Liver (tissue), 9 donors: ENCODE results near the gene TCP1. TPM values are rescaled to one million over a fixed set of nuclear protein-coding genes. Genes with fewer than 3 reads are reported as not detected.
"Not testable (repeated sequence)": the region's sequence is repeated elsewhere in the genome, so short reads cannot be mapped to it uniquely, and the experiment has no call there.

Experiments used
- DNase-seq: peaks from one replicate; pipeline ENCODE4 v3.0.0-alpha.2; 2017; ENCODE audit warnings: low spot score
- H3K27ac ChIP-seq, 2 donors: one replicate each; pipeline ENCODE4 v1.7.0; 2013; ENCODE audit warnings: inconsistent platforms in 2 of 2, low read length in 2 of 2, control low read depth in 1 of 2, low read depth in 1 of 2, mild to moderate bottlenecking in 1 of 2
- H3K27me3 ChIP-seq, 4 donors: one replicate each; pipeline versions ENCODE4 v1.6.1 to v1.7.0; 2013; ENCODE audit warnings: low read length in 3 of 4, inconsistent platforms in 1 of 4, mild to moderate bottlenecking in 1 of 4, moderate library complexity in 1 of 4; ENCODE audit not compliant: control insufficient read depth in 4 of 4, insufficient read depth in 4 of 4
- H3K36me3 ChIP-seq, 4 donors: one replicate each; pipeline versions ENCODE4 v1.6.1 to v1.7.0; 2013; ENCODE audit warnings: low read length in 3 of 4, mild to moderate bottlenecking in 3 of 4, low read depth in 1 of 4, moderate library complexity in 1 of 4; ENCODE audit not compliant: control insufficient read depth in 4 of 4, insufficient read depth in 3 of 4
- H3K4me1 ChIP-seq, 4 donors: one replicate each; pipeline versions ENCODE4 v1.6.1 to v1.7.0; 2013; ENCODE audit warnings: low read length in 3 of 4, mild to moderate bottlenecking in 3 of 4, moderate library complexity in 1 of 4; ENCODE audit not compliant: control insufficient read depth in 4 of 4, insufficient read depth in 4 of 4
- H3K4me3 ChIP-seq, 3 donors: one replicate each; pipeline versions ENCODE4 v1.6.1 to v1.7.0; 2013; ENCODE audit warnings: low read length in 3 of 3, control low read depth in 1 of 3, low read depth in 1 of 3, mild to moderate bottlenecking in 1 of 3
- H3K9ac ChIP-seq, 2 donors: one replicate each; pipeline ENCODE4 v1.7.0; 2013; ENCODE audit warnings: low read length in 2 of 2, mild to moderate bottlenecking in 2 of 2, moderate library complexity in 2 of 2, control low read depth in 1 of 2, low read depth in 1 of 2
- H3K9me3 ChIP-seq, 4 donors: one replicate each; pipeline versions ENCODE4 v1.6.1 to v1.7.0; 2013; ENCODE audit warnings: low read length in 3 of 4; ENCODE audit not compliant: control insufficient read depth in 4 of 4
- EGR1 ChIP-seq, 2 donors: IDR thresholded peaks; 2 replicates each; pipeline ENCODE4 v1.6.1; 2016 to 2018; ENCODE audit warnings: antibody characterized with exemption in 2 of 2, low read depth in 2 of 2
- FOXA1 ChIP-seq: IDR thresholded peaks from 2 replicates; pipeline ENCODE4 v1.6.1; 2016; ENCODE audit warnings: antibody characterized with exemption
- FOXA2 ChIP-seq: IDR thresholded peaks from 2 replicates; pipeline ENCODE4 v1.6.1; 2016; ENCODE audit warnings: antibody characterized with exemption
- GABPA ChIP-seq, 2 donors: IDR thresholded peaks in 1 of 2; conservative IDR thresholded peaks in 1 of 2; 2 replicates each; pipeline ENCODE4 v1.6.1; 2016; ENCODE audit warnings: antibody characterized with exemption in 2 of 2, mild to moderate bottlenecking in 1 of 2, moderate library complexity in 1 of 2
- HNF4A ChIP-seq, 2 donors: conservative IDR thresholded peaks; 2 replicates each; pipeline ENCODE4 v1.6.1; 2016; ENCODE audit warnings: antibody characterized with exemption in 2 of 2, mild to moderate bottlenecking in 2 of 2
- HNF4G ChIP-seq: IDR thresholded peaks from 2 replicates; pipeline ENCODE4 v1.6.1; 2016; ENCODE audit warnings: antibody characterized with exemption
- JUND ChIP-seq, 2 donors: IDR thresholded peaks; 2 replicates each; pipeline ENCODE4 v1.6.1; 2016; ENCODE audit warnings: antibody characterized with exemption in 2 of 2
- NR2F2 ChIP-seq: IDR thresholded peaks from 2 replicates; pipeline ENCODE4 v1.6.1; 2016; ENCODE audit warnings: antibody characterized with exemption
- RXRA ChIP-seq, 2 donors: IDR thresholded peaks; 2 replicates each; pipeline ENCODE4 v1.6.1; 2017 to 2018; ENCODE audit warnings: antibody characterized with exemption in 2 of 2, mild to moderate bottlenecking in 1 of 2
- SP1 ChIP-seq: IDR thresholded peaks from 2 replicates; pipeline ENCODE4 v1.6.1; 2018; ENCODE audit warnings: antibody characterized with exemption, mild to moderate bottlenecking
- TAF1 ChIP-seq: conservative IDR thresholded peaks from 2 replicates; pipeline ENCODE4 v1.6.1; 2016; ENCODE audit warnings: antibody characterized with exemption, mild to moderate bottlenecking
- YY1 ChIP-seq: IDR thresholded peaks from 2 replicates; pipeline ENCODE4 v1.6.1; 2016; ENCODE audit warnings: antibody characterized with exemption, mild to moderate bottlenecking
- WGBS: extraction: QIAGEN DNeasy Blood & Tissue Kit; methylation state at CpG from one replicate; pipeline ENCODE4 v1.1.7; 2013; 5-methylcytosine and 5-hydroxymethylcytosine counted together
- polyA plus RNA-seq, 2 donors: library from polyadenylated mRNA; stranded (reverse) in 1 of 2; unstranded in 1 of 2; fragments of 200-250 nt in 1 of 2; fragments of >200 nt in 1 of 2; fragmentation: Nextera tagmentation in 1 of 2; extraction: Ambion mirVana in 1 of 2; gene quantifications; one replicate each; pipeline versions ENCODE4 v1.2.1 to v1.2.3, GENCODE V29; 2013 to 2015
- total RNA-seq, 2 donors: library from RNA; depleted of rRNA; stranded (reverse); fragments of >200 nt; gene quantifications; one replicate each; pipeline ENCODE4 v1.2.3, GENCODE V29; 2014
- TF ChIP-seq, protein P1 (sequence below): IDR thresholded peaks from 2 replicates; pipeline ENCODE4 v1.6.1; 2016; ENCODE audit warnings: antibody characterized with exemption
- TF ChIP-seq, protein P2 (sequence below): fragments of 150-350 bp; IDR thresholded peaks from 2 replicates; pipeline ENCODE4 v1.5.1; 2017; ENCODE audit warnings: improper control_type of control experiment, low read depth, low read length; ENCODE audit not compliant: missing input control
- TF ChIP-seq, protein P3 (sequence below): IDR thresholded peaks from 2 replicates; pipeline ENCODE4 v1.6.1; 2016; ENCODE audit warnings: antibody characterized with exemption
- TF ChIP-seq, protein P4 (sequence below): IDR thresholded peaks from 2 replicates; pipeline ENCODE4 v1.6.1; 2016; ENCODE audit warnings: antibody characterized with exemption, mild to moderate bottlenecking
- TF ChIP-seq, protein P5 (sequence below): IDR thresholded peaks from 2 replicates; pipeline ENCODE4 v1.6.1; 2016; ENCODE audit warnings: antibody characterized with exemption
- donor health status: healthy.
- donor health status: healthy.
- donor health status: healthy.
- donor health status: healthy.
- donor health status: healthy.

Gene TCP1
- total and polyA plus RNA-seq, 4 donors: 59.5 to 155 (median 94.3) TPM

DNA sequence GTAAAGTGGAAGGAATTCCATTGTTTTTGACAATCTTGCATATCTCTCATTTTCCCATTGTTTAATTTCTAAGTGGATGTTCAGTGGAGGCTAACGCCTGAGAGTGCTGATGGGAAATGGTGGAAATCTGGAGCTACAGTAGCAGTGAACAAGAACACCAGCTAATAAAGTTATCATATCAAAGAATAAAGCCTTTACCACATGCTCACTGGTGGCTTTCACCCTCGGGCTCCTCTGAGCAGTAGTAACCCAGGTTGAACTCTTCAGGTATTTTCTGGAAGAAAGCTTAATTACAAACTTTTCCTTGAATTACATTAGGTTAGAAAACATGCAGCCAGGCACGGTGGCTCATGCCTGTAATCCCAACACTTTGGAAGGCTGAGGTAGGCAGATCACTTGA, 38.0 kb downstream of the TCP1 start:
- TF ChIP-seq RXRA (IDR thresholded peaks at IDR 0.05): no peak
- TF ChIP-seq, protein P1, sequence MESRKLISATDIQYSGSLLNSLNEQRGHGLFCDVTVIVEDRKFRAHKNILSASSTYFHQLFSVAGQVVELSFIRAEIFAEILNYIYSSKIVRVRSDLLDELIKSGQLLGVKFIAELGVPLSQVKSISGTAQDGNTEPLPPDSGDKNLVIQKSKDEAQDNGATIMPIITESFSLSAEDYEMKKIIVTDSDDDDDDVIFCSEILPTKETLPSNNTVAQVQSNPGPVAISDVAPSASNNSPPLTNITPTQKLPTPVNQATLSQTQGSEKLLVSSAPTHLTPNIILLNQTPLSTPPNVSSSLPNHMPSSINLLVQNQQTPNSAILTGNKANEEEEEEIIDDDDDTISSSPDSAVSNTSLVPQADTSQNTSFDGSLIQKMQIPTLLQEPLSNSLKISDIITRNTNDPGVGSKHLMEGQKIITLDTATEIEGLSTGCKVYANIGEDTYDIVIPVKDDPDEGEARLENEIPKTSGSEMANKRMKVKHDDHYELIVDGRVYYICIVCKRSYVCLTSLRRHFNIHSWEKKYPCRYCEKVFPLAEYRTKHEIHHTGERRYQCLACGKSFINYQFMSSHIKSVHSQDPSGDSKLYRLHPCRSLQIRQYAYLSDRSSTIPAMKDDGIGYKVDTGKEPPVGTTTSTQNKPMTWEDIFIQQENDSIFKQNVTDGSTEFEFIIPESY: no peak
- TF ChIP-seq, protein P2, sequence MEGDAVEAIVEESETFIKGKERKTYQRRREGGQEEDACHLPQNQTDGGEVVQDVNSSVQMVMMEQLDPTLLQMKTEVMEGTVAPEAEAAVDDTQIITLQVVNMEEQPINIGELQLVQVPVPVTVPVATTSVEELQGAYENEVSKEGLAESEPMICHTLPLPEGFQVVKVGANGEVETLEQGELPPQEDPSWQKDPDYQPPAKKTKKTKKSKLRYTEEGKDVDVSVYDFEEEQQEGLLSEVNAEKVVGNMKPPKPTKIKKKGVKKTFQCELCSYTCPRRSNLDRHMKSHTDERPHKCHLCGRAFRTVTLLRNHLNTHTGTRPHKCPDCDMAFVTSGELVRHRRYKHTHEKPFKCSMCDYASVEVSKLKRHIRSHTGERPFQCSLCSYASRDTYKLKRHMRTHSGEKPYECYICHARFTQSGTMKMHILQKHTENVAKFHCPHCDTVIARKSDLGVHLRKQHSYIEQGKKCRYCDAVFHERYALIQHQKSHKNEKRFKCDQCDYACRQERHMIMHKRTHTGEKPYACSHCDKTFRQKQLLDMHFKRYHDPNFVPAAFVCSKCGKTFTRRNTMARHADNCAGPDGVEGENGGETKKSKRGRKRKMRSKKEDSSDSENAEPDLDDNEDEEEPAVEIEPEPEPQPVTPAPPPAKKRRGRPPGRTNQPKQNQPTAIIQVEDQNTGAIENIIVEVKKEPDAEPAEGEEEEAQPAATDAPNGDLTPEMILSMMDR: no peak
- TF ChIP-seq NR2F2: no peak
- no peak for TF ChIP-seq HNF4A (conservative IDR thresholded peaks at IDR 0.05)
- TF ChIP-seq, protein P3, sequence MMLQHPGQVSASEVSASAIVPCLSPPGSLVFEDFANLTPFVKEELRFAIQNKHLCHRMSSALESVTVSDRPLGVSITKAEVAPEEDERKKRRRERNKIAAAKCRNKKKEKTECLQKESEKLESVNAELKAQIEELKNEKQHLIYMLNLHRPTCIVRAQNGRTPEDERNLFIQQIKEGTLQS: no peak
- no peak for TF ChIP-seq FOXA1
- TF ChIP-seq FOXA2: no peak
- no peak for TF ChIP-seq YY1
- TF ChIP-seq, protein P4, sequence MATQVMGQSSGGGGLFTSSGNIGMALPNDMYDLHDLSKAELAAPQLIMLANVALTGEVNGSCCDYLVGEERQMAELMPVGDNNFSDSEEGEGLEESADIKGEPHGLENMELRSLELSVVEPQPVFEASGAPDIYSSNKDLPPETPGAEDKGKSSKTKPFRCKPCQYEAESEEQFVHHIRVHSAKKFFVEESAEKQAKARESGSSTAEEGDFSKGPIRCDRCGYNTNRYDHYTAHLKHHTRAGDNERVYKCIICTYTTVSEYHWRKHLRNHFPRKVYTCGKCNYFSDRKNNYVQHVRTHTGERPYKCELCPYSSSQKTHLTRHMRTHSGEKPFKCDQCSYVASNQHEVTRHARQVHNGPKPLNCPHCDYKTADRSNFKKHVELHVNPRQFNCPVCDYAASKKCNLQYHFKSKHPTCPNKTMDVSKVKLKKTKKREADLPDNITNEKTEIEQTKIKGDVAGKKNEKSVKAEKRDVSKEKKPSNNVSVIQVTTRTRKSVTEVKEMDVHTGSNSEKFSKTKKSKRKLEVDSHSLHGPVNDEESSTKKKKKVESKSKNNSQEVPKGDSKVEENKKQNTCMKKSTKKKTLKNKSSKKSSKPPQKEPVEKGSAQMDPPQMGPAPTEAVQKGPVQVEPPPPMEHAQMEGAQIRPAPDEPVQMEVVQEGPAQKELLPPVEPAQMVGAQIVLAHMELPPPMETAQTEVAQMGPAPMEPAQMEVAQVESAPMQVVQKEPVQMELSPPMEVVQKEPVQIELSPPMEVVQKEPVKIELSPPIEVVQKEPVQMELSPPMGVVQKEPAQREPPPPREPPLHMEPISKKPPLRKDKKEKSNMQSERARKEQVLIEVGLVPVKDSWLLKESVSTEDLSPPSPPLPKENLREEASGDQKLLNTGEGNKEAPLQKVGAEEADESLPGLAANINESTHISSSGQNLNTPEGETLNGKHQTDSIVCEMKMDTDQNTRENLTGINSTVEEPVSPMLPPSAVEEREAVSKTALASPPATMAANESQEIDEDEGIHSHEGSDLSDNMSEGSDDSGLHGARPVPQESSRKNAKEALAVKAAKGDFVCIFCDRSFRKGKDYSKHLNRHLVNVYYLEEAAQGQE: no peak
- no peak for TF ChIP-seq SP1
- TF ChIP-seq JUND (IDR thresholded peaks at IDR 0.05): no peak
- no peak for TF ChIP-seq GABPA (IDR thresholded peaks at IDR 0.05 in 1 of 2, conservative IDR thresholded peaks at IDR 0.05 in 1 of 2)
- no peak for TF ChIP-seq TAF1
- no peak for TF ChIP-seq EGR1 (IDR thresholded peaks at IDR 0.05; ENCODE audit: low read depth in 2 of 2)
- TF ChIP-seq, protein P5, sequence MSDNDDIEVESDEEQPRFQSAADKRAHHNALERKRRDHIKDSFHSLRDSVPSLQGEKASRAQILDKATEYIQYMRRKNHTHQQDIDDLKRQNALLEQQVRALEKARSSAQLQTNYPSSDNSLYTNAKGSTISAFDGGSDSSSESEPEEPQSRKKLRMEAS: no peak
- TF ChIP-seq HNF4G: no peak
- H3K9me3 ChIP-seq: no peaks in the 10 kb centered on the region

DNA sequence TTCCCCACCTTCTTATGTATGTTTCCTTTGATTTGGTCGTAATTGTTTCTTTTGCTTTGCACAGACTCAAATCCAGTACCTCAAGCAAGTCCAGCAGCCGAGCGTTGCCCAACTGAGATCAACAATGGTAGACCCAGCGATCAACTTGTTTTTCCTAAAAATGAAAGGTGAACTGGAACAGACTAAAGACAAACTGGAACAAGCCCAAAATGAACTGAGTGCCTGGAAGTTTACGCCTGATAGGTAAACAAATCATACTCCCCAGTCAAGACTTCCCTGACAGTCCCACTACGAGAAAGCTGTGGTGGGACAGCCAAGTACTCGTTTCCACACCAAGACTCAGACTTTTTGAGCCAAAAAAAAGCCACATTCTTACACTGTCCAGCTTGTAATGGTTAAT, 41.3 kb downstream of the TCP1 start:
- H3K4me1 ChIP-seq, H3K9ac ChIP-seq, H3K4me3 ChIP-seq, H3K27me3 ChIP-seq, DNase-seq, H3K9me3 ChIP-seq: not testable (repeated sequence)
- WGBS: 56% methylated on average over 7 of the region's 7 CpGs
- Histone ChIP-seq H3K36me3 (peaks cover 11 to 76% (median 68%) of the 10 kb centered on the region in 4 donors), H3K27ac (peak overlapping the region in 1 of 2 donors; percentile 46)

More for the DNA sequence above, 38.0 kb downstream of the TCP1 start:
- Histone ChIP-seq H3K36me3 (peaks cover 11 to 70% (median 57%) of the 10 kb centered on the region in 4 donors), H3K4me1 (peaks cover 0 to 2% (median 0%) of the 10 kb centered on the region in 4 donors), H3K27ac (no peak overlapping the region), H3K9ac (no peak overlapping the region), H3K4me3 (no peak overlapping the region), H3K27me3 (no peaks in the 10 kb centered on the region)
- DNase-seq: no peak
- 90% methylated on average over 3 of the region's 3 CpGs for WGBS
